AG04450 (cell line): ENCODE measurements around the gene KMT5C. TPM values are rescaled to one million over a fixed set of nuclear protein-coding genes. Genes with fewer than 3 reads are reported as not detected.

Experiments
- CTCF ChIA-PET: fragments of 300-600, 350-600 bp; formaldehyde crosslinking; extraction: SDS; loops from one replicate; lab custom pipeline; 2022; ENCODE audit warnings: antibody characterized with exemption, inconsistent platforms; lab: Charles Lee
- POLR2A ChIA-PET: fragments of 350-600 bp; formaldehyde crosslinking; extraction: SDS; loops from one replicate; lab custom pipeline; 2021; ENCODE audit warnings: antibody characterized with exemption, inconsistent platforms; lab: Yijun Ruan, JAX
- DNase-seq: peaks from one replicate; pipeline ENCODE4 v3.0.0-alpha.2; 2011; ENCODE audit warnings: low read depth, low spot score
- H3K27ac ChIP-seq: one replicate; pipeline ENCODE4 v1.5.1; 2012; ENCODE audit warnings: low read depth, low read length, control low read depth
- H3K27me3 ChIP-seq: one replicate; pipeline ENCODE4 v1.6.0; 2012; ENCODE audit warnings: low read length; ENCODE audit not compliant: control insufficient read depth, insufficient read depth
- H3K4me3 ChIP-seq: 2 replicates; pipeline ENCODE4 v1.5.1; 2011; ENCODE audit warnings: mild to moderate bottlenecking, low read depth, low read length, control low read depth
- H3K9me3 ChIP-seq: 2 replicates; pipeline ENCODE4 v1.5.1; 2012; ENCODE audit warnings: low read length; ENCODE audit not compliant: control insufficient read depth, insufficient read depth
- polyA plus RNA-seq: library from polyadenylated mRNA; depleted of rRNA; stranded (reverse); fragments of >200 nt; gene quantifications from 2 replicates; pipeline ENCODE4 v1.2.3, GENCODE V29; 2011
- TF ChIP-seq, protein P1 (sequence below): IDR thresholded peaks from 2 replicates; pipeline ENCODE4 v1.5.1; 2011; ENCODE audit warnings: low read depth, low read length, control low read depth, inconsistent platforms

KMT5C gene
- polyA plus RNA-seq, 1 experiment = 2.6 TPM

DNA sequence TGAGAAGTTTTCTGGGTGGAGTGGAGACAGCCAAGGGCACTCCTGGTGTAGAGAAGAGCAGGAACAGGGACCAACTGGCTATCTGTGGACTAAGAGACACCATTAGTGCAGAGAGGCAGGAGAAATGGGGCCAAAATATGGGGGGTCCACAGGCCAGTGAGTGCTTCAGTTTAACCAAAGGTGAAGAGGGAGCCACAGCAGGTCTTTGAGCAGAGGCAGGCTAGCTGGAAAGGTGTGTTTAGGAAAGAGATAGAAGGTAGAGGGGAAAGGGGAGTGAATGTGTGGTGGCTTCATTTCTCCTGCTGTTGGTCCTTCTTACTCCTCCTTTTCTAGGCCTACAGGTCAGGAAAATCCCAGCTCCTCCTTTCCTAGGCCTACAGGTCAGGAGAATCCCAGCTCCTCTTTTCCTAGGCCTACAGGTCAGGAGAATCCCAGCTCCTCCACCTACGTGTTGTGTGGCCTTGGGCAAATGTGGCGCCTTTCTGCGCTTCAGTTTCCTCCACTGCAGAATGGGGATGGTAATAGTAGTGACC lies 42.9 kb downstream of the KMT5C start:
- Histone ChIP-seq H3K9me3 (peaks cover 4% of the 10 kb centered on the region; the same call in 1 of the 2 replicates), H3K4me3 (no peak overlapping the region), H3K27ac (no peak overlapping the region), H3K27me3 (no peaks in the 10 kb centered on the region)
- TF ChIP-seq, protein P1, sequence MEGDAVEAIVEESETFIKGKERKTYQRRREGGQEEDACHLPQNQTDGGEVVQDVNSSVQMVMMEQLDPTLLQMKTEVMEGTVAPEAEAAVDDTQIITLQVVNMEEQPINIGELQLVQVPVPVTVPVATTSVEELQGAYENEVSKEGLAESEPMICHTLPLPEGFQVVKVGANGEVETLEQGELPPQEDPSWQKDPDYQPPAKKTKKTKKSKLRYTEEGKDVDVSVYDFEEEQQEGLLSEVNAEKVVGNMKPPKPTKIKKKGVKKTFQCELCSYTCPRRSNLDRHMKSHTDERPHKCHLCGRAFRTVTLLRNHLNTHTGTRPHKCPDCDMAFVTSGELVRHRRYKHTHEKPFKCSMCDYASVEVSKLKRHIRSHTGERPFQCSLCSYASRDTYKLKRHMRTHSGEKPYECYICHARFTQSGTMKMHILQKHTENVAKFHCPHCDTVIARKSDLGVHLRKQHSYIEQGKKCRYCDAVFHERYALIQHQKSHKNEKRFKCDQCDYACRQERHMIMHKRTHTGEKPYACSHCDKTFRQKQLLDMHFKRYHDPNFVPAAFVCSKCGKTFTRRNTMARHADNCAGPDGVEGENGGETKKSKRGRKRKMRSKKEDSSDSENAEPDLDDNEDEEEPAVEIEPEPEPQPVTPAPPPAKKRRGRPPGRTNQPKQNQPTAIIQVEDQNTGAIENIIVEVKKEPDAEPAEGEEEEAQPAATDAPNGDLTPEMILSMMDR = no peak
- ChIA-PET CTCF (interaction anchor here (3.2 kb wide), 1 partner anchor 91 kb away, joined by 15 read pairs; no protein-coding TSS in a partner anchor), POLR2A (interaction anchor here (2.9 kb wide), 1 partner anchor 13 kb away, joined by 24 read pairs; the partner anchor contains the start of gene IL11)
- no peak for DNase-seq

DNA sequence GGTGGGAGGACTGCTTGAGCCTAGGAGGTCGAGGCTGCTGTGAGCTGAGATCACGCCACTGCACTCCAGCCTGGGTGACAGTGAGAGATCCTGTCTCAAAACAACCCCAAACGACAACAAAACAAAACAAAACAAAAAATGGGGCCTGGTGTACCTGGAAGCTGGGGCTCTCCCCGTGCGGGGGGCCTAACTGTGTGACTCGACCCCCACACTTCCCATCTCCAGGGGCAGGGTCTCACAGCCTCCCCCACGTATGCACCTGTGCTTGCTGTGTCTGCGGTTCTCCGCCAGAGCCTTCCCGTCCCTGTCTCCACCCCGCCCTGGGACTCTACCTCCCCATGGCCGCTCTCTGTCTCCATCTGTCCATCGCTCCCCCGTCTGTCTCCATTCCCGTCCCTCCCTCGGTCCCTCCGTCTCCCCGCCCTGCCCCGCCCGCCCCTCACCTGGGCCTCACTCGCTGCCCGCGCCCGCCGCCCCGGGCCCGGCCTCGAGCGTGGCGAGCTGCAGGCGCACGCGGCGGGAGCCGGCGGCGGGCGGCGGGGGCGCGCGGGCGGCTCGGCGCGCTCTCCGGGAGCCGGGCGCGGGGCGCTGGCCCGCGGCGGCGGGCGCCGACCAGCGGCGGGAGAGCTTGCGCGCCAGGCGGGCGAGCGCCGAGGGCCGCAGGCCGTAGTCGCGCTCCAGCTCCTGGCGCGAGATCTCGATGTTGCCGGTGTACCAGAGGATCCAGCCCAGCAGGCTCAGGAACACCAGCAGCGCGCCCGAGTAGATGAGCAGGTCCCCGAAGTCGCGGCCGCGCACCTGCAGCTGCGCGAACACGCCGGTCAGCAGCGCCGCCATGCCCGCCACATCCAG lies 43.8 kb downstream of the KMT5C start:
- H3K9me3 ChIP-seq = peaks cover 4% of the 10 kb centered on the region; the same call in 1 of the 2 replicates
- DNase-seq = no peak
- ChIA-PET CTCF (interaction anchor here (0.6 to 3.2 kb wide), 4 partner anchors 44 to 242 kb away, joined by 3 to 15 read pairs (median 3); partner anchors contain the start of gene KMT5C), POLR2A (interaction anchor here (0.6 to 2.9 kb wide), 10 partner anchors 8 to 124 kb away, joined by 3 to 24 read pairs (median 6); partner anchors contain the start of genes GARIN5B, HSPBP1, IL11 and PPP6R1)
- peak overlapping the region; percentile 2 for H3K27ac ChIP-seq
- no peaks in the 10 kb centered on the region for H3K27me3 ChIP-seq
- peak overlapping the region; percentile 58 for H3K4me3 ChIP-seq
- TF ChIP-seq, protein P1 = no peak

DNA sequence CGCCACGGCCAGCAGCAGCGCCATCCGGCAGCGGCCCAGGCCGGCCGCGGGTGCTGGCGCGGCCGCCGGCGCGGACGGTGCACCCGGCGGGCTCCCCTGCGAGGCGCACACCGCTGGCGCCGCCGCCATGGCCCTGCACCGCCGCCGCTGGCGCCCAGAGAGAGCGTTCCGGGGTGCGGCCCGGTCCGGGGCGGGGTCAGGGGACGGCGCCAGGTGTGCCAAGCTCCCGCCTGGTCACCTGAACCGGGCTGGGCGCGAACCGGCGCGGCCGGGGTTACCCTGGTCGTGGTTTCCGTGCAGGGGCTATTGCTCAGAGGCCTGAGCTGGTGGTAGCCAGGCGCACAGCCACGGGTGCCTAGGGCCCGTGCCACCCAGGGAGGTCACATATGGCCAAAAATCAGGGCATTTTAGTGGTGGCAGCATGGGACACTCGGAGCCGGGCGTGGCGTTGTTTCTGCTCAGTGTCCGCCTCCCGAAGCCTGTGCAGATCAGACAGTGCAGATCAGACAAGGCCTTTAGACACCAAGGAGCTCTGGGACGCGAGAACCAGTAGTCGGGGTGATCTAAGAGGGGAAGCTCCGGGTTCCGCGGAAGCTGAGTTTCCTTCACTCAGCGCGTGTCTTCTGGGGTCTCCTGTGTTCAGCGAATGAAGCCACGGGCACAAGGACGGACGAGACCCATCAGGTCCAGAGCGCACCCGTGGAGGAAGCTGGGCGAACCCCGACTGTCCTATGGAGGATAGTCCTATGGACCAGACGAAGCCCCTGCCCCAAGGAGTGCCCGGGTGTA lies 44.6 kb downstream of the KMT5C start, which contains the start of gene TMEM238:
Gene TMEM238, minus strand, starts transcription at position 162 of the 789 bp plus-strand sequence. Its CDS starts 33 bp downstream, at position 129.
- H3K4me3 ChIP-seq = peak within 1 kb of the TSS; percentile 99
- peaks cover 4% of the 10 kb centered on the region; the same call in 1 of the 2 replicates for H3K9me3 ChIP-seq
- TF ChIP-seq, protein P1 = no peak
- CTCF ChIA-PET = interaction anchor here (1.1 to 3.2 kb wide), 3 partner anchors 45 to 93 kb away, joined by 3 to 15 read pairs (median 3); partner anchors contain the start of gene KMT5C
- DNase-seq = no peak
- H3K27ac ChIP-seq = peak within 1 kb of the TSS; percentile 93
- no peaks in the 10 kb centered on the region for H3K27me3 ChIP-seq
- POLR2A ChIA-PET = interaction anchor here (0.6 to 2.9 kb wide), 12 partner anchors 9 to 125 kb away, joined by 3 to 24 read pairs (median 5); partner anchors contain the start of genes GARIN5B, HSPBP1, IL11 and PPP6R1

DNA sequence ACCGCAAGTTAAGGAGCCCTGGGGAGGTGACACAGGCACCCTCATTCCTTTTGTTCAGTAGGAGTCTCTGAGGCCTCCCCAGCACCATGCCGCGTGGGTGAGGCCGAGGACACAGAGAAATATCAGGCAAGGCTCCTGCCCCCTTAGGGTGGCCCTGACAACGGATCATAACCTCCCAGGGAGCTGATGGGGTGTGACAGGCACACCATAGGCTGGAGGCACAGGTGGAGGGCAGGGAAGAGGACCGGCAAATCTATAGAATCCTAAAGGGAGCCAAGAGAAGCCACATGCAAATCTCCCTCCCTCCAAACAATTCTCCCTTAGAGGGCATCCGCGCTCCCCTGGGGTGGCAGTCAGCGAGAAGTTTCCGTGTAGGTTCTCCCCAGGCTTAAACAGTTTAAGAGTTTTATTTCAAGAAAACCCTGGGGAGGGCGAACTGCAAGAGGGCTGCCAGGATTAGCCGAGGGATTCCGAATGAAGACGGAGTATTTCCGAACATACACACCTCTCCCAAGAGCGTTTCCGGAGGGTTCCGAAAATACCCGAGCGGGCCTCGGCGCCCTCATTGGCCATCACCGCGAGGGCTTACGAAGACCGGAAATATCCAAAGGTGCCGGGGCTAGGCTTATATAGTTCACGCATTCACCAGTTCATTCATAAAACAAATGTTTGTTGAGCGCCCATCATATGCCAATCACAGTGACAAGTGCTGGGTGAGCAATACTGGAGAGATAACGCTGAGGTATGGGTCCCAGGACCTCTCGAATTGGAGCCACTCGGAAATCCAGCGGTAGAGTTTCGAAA lies 45.4 kb downstream of the KMT5C start:
- TF ChIP-seq, protein P1 = no peak
- peak overlapping the region; percentile 93 for H3K27ac ChIP-seq
- peaks cover 4% of the 10 kb centered on the region; the same call in 1 of the 2 replicates for H3K9me3 ChIP-seq
- peak; percentile 87 for DNase-seq
- POLR2A ChIA-PET = interaction anchor here (0.7 to 2.9 kb wide), 5 partner anchors 11 to 126 kb away, joined by 3 to 24 read pairs (median 4); partner anchors contain the start of genes IL11 and PPP6R1
- no peaks in the 10 kb centered on the region for H3K27me3 ChIP-seq
- peak overlapping the region; percentile 99 for H3K4me3 ChIP-seq
- CTCF ChIA-PET = interaction anchor here (1.1 to 3.2 kb wide), 2 partner anchors 83 to 93 kb away, joined by 3 to 15 read pairs; no protein-coding TSS in a partner anchor
